HG02642 (cell line): ENCODE results near the gene PIGU.
A peak's percentile ranks its signal among the peaks of the same experiment; 100 is the strongest.
"Not testable (repeated sequence)": the region's sequence is repeated elsewhere in the genome, so short reads cannot be mapped to it uniquely, and the experiment has no call there.

Experiments
- ATAC-seq: cut with Tn5 transposase; IDR thresholded peaks from one replicate; pipeline ENCODE4 v1.9.1; 2021; ENCODE audit warnings: mild to moderate bottlenecking; ENCODE audit not compliant: unreplicated experiment, poor library complexity

PIGU gene

DNA sequence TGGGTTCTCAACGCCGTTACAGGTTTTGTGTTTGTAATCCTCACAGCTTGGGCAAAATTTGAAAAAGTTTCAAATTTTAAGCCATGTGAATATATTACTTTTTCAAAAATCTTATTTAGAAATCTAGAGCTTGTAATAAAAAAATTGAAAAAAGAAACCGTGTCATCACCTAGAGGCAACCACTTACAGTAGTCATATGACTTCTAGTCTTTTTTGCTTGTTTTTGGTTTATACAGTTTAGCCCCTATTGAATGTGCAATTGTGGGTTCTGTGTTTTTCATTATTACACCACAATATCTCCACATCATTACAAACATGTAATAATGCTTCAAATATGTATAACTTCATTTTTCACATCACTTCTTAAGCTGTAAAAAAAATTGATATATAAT is 159.8 kb downstream of the PIGU start:
- ATAC-seq = no peak

DNA sequence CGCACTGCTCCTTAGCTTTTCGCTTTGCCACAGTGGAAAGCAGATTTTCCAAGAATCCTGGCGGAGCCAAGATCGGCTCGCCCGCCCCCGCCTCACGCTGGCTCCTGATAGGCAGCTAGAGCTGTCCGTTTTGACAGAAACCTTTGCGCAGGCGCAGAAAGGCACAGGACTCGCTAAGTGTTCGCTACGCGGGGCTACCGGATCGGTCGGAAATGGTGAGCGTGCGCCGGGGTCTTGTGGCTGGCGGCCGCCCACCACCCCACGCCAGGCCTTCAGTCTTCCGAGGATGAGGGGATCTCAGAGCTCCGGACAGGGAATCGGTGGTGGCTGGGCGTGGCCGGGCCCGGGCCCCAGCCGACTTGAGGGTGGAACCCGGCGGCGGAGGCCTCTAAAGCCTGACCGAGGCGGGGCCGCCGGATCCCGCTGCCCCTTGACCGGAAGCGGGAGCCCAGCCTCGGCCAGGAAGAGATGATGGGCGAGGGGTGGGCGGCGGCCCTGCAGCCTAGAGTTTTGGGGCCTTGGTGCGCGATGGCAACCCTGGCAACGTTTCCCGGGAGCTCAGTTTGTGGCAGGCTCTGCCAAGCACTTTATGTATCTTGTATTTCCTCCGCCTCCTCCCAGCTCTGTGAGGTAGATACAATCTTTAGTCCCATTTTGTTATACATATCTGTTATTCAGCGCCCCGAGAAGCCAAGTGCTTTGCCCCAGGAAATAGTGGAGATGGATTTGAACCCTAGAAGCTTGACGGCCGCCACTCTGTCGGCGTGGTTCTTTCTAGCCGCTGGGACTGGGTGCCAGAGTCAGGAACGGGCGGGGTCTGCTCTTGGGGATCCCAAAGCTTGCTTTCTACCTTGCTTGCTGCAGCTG is 160.4 kb downstream of the PIGU start, which contains the start of gene DYNLRB1:
Gene DYNLRB1, plus strand, starts transcription at position 176 of the 867 bp plus-strand sequence. Its CDS starts 37 bp downstream, at position 213.
- peak; percentile 82 for ATAC-seq

DNA sequence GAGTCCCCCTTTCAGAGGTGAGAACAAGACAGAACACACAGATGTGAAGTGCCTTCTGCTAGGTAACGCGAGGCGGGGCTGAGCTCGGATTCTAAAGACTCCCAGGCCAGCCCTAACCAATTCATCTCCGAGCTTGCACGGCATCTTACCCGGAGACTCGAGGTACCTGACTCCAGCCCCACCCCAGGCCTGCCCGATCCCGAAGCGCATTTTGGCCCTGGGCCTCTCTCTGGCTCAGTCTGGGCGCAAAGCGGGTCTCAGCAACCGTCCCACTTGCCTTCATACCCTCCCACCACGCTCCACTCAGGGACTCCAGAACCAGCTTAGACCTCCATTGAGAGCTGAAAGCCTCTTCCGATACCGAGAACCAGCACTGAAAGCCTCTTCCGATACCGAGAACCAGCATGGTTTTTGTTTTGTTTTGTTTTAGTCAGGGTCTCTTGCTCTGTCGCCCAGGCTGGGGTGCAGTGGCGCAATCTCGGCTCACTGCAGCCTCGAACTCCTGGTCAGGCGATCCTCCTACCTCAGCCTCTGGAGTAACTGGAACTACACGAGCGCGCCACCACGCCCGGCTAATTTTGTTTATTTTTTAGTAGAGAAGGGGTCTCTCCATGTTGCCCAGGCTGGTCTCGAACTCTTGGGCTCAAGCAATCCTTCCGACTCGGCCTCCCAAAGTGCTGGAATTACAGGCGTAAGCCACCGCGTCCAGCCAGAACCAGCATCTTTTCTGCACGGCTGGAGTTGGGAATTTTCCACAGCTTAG is 161.2 kb downstream of the PIGU start:
- ATAC-seq = peak; percentile 51

DNA sequence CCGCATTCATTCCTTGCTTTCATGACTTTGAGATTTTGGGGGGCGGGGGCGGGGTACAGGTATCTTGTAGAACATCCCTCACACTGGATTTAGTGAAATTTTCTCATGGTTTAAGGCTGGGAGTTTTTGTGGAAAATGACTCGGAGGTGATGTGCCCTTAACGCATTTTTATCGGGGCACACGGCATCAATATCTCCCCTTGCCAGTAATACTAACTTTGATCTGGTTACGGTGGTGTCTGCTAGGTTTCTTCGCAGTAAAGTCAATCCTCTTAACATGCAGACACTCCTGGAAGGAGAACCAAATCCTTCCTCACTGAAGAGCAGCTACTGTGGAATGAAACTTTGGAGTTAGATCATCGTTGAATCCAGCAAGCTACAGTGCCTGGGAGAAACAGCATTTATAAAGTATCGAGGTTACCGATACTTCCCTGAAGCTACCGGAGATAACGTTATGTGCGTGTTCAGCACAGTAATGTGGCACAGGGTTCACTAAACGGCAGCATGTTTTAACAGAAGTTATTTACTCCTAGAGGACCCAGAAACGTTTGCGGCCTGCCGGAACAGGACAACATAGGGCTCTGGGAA is 161.9 kb downstream of the PIGU start:
- no peak for ATAC-seq

DNA sequence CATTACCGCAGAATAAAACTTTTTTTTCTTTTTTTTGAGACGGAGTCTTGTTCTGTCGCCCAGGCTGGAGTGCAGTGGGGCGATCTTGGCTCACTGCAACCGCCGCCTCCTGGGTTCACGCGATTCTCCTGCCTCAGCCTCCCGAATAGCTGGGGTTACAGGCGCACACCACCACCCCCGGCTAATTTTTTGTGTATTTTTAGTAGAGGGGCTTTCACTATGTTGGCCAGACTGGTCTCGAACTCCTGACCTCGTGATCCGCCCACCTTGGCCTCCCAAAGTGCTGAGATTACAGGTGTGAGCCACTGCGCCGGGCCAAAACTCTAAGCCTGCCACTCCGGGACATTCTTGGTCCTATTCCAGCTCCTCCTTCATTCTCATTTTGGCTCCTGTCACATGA is 162.9 kb downstream of the PIGU start:
- ATAC-seq = not testable (repeated sequence)

DNA sequence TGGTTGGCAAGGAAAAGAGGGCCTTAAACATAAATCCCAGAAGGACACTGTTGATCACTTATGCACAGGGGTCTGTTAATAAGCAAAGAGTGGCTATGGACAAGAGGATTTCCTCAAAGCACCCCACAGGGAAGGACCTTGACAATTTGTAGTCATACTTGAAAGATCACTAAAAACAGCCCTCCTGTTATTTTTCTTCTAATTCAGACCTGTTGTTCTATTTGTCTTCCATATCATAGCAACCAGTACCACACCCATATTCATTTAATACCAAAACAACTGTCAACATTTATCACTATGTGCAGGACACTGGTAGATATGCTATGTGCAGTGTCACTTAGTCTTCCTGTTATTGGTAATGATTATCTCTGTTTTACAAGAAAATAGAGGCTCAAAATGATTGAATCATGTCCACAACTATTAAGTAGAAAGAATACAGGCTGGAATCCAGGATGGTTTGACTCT is 163.9 kb downstream of the PIGU start:
- ATAC-seq = no peak

DNA sequence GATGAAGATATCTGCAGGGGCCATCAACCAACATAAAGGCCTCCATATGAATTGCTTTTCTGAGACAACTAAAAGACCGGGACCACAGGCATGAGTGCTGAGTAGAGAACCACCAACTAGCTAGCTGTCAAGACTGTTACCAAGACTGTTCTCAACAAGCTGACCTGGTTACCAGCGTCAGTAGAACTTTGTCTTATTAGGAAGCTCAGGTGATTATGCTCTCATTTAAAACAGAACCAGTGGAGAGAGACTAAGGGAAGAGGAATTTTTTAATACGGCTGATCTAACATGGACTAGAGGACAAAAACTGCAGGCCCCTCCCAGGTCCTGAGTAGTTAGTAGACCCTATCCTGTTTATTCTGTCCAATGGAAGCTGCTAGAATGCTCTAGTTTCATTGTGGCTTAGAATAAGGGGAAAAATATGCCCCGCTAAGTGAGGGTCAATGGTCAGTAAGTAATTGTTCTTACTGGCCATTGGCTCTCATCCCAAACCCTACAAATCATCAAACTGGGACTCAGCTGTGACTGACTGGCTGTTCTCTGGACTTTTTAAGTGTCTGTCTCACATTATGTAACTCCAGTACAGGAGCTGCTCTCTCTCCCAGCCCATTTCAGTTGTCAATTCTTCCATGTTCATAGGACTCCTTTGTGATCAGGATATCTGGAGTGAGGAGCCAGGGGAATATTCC is 164.5 kb downstream of the PIGU start:
- no peak for ATAC-seq

DNA sequence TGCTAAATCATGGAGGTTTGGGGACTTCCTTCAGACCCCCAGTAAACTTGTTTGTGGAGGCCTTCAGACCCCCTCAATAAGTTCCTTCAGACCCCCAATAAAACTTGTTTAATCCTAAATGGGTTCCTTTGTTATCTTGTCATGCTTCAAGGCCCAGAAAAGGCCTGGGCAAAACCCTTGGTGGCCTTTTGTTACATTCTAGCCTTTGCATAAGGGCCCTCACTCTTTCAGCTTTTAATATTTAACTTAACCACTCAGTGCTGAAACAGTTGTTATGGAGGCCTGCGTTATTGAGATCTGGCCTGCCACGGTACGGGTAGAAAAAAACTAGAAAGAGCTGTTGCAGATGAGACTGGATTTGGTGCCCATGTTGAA is 165.0 kb downstream of the PIGU start:
- ATAC-seq = no peak

DNA sequence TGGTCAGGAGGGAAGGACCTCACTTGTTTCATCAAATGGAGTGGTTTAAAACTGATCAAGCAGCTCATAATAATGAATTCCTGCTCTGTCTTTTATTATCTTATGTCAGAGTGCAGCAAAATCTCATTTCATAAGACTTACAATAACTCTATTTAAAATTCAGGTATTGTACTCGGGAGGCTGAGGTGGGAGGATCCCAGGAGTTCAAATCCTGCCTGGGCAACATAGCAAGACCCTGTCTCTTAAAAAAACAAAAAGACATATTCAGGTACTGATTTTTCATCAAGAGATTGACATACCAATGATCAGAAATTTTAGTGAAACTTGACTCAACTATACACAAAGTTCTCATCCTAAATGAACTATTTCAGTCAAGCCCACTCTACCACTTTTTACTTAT is 166.3 kb downstream of the PIGU start:
- no peak for ATAC-seq
